ENCODE measurements around the gene PSORS1C2. TPM values are rescaled to one million over a fixed set of nuclear protein-coding genes. Genes with fewer than 3 reads are reported as not detected.

Gene PSORS1C2
- total RNA-seq, 2 donors from 2014 or later, result not detected

- TF ChIP-seq POLR2A (IDR thresholded peaks at IDR 0.05), result no peak
- TF ChIP-seq POLR2AphosphoS5 (IDR thresholded peaks at IDR 0.05), result no peak
- TF ChIP-seq, protein P1, sequence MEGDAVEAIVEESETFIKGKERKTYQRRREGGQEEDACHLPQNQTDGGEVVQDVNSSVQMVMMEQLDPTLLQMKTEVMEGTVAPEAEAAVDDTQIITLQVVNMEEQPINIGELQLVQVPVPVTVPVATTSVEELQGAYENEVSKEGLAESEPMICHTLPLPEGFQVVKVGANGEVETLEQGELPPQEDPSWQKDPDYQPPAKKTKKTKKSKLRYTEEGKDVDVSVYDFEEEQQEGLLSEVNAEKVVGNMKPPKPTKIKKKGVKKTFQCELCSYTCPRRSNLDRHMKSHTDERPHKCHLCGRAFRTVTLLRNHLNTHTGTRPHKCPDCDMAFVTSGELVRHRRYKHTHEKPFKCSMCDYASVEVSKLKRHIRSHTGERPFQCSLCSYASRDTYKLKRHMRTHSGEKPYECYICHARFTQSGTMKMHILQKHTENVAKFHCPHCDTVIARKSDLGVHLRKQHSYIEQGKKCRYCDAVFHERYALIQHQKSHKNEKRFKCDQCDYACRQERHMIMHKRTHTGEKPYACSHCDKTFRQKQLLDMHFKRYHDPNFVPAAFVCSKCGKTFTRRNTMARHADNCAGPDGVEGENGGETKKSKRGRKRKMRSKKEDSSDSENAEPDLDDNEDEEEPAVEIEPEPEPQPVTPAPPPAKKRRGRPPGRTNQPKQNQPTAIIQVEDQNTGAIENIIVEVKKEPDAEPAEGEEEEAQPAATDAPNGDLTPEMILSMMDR (IDR thresholded peaks at IDR 0.05), result no peak
- DNase-seq (ENCODE audit: low spot score), result no peak
- Histone ChIP-seq H3K27ac (no peak overlapping the region), H3K27me3 (replicated peaks; ENCODE audit: insufficient read depth) (no peaks in the 10 kb centered on the region), H3K36me3 (no peaks in the 10 kb centered on the region), H3K4me3 (no peak overlapping the region), H3K4me1 (replicated peaks) (no peaks in the 10 kb centered on the region), H3K9me3 (no peaks in the 10 kb centered on the region)
- intact Hi-C loops (cut with DNase I), result no loop called here
- 76% methylated on average over 6 of the region's 6 CpGs for WGBS
These were observed 6.1 kb downstream of the PSORS1C2 start for GRCh38 chr6:31132806-31133205.

DNA sequence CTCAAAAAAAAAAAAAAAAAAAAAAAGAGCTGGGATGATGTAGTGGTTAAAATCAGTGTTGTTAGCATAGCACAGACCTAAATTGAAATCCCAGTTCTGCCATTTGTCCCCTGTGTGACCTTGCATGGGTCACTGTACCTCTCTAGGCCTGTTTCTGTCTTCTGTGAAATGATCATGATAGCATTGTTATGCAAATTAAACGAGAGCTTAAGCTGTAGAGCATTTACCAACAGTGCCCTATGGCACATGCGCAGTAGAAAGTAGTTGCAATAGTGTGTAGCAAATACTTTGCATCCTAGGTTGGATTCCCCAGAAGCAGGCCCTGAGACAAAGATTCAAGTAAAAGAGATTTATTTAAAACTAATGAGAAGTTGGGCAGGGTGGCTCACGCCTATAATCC, 7.3 kb downstream of the PSORS1C2 start:
- Histone ChIP-seq H3K27me3 (replicated peaks; ENCODE audit: insufficient read depth) (no peaks in the 10 kb centered on the region), H3K27ac (no peak overlapping the region), H3K4me1 (replicated peaks) (no peaks in the 10 kb centered on the region), H3K36me3 (no peaks in the 10 kb centered on the region), H3K4me3 (no peak overlapping the region), H3K9me3 (no peaks in the 10 kb centered on the region)
- intact Hi-C loops (cut with DNase I), result no loop called here
- TF ChIP-seq, protein P1 (IDR thresholded peaks at IDR 0.05), result no peak
- TF ChIP-seq POLR2A (IDR thresholded peaks at IDR 0.05) (no peak), POLR2AphosphoS5 (IDR thresholded peaks at IDR 0.05) (no peak)
- WGBS, result 96% methylated on average over 3 of the region's 3 CpGs
- DNase-seq (ENCODE audit: low spot score), result no peak

DNA sequence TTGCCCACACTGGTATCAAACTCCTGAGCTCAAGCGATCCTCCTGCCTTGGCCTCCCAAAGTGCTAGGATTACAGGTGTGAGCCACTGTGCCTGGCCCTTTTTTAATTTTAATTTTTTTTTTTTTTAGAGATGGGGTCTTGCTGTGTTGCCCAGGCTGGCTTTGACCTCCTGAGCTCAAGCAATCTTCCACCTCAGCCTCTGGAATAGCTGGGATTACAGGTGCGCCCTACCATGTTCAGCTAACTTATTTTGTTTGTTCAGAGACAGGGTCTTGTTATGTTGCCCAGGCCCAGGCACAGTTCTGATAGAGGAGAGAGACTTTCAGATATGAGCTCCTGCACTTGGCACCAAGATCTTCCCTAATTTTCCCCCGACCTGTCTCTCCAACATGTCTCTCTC, 8.1 kb downstream of the PSORS1C2 start:
- intact Hi-C loops (cut with DNase I), result no loop called here
- Histone ChIP-seq H3K9me3 (no peaks in the 10 kb centered on the region), H3K27ac (no peak overlapping the region), H3K4me1 (replicated peaks) (no peaks in the 10 kb centered on the region), H3K36me3 (no peaks in the 10 kb centered on the region), H3K4me3 (no peak overlapping the region), H3K27me3 (replicated peaks; ENCODE audit: insufficient read depth) (no peaks in the 10 kb centered on the region)
- DNase-seq (ENCODE audit: low spot score), result no peak
- TF ChIP-seq POLR2A (IDR thresholded peaks at IDR 0.05) (no peak), POLR2AphosphoS5 (IDR thresholded peaks at IDR 0.05) (no peak)
- TF ChIP-seq, protein P1 (IDR thresholded peaks at IDR 0.05), result no peak
- WGBS, result 96% methylated on average over 3 of the region's 3 CpGs

DNA sequence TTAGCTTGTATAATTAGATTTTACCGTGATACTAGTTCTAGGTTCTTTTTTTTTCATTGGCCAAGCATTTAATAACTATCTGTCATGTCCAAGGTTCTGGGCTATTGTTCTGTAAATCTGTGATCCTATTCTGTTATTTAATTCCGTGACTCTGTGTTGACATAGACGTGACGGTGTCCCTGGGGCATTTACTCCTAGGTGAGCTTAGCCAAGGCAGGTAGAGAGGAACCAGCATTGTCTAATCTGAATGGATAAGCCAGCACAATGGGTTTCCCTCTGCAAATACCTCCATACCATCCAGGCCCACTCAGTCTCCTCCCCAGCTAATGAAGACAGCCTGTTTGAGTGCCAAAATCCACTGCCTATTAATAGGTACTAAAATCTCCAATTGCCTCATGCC, 9.7 kb downstream of the PSORS1C2 start:
- intact Hi-C loops (cut with DNase I), result no loop called here
- H3K27ac ChIP-seq, result peak overlapping the region in 1 of 2 donors; percentile 63
- H3K9me3 ChIP-seq, result no peaks in the 10 kb centered on the region
- TF ChIP-seq, protein P1 (IDR thresholded peaks at IDR 0.05), result no peak
- TF ChIP-seq POLR2A (IDR thresholded peaks at IDR 0.05) (no peak), POLR2AphosphoS5 (IDR thresholded peaks at IDR 0.05) (peak; percentile 65)
- 31% methylated on average over 4 of the region's 4 CpGs for WGBS
- H3K36me3 ChIP-seq, result no peaks in the 10 kb centered on the region
- H3K27me3 ChIP-seq (replicated peaks; ENCODE audit: insufficient read depth), result no peaks in the 10 kb centered on the region
- no peaks in the 10 kb centered on the region for H3K4me1 ChIP-seq (replicated peaks)
- peak; percentile 51 for DNase-seq (ENCODE audit: low spot score)
- no peak overlapping the region for H3K4me3 ChIP-seq

DNA sequence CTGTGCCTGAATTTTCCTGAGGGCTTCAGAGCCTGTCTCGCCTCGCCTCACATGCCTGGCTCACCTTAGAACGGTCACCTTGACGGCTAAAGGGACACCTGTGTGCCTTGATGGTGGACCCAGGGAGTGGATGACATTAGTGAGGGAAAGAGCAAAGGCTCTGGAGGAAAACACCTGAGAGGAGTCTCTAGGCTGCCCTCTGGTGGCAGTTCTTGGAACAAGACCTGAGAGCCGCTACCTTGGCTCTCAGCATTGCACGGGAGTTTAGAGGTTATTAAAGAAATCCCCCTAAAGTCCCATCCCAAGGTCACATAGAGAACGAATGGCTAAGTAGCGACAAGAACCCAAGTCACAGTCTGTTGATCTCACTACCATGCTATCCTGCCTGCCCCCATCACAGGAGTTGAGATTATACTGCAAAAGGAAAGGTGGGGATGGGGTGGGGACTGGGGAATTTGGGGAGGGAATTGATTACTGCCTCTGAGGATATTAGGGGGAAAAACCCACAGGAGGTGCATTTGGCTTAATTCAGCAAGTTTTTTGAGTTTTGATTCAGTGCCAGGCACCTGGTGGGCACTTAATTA, 10.7 kb downstream of the PSORS1C2 start:
- H3K36me3 ChIP-seq, result no peaks in the 10 kb centered on the region
- H3K4me3 ChIP-seq, result no peak overlapping the region
- H3K27me3 ChIP-seq (replicated peaks; ENCODE audit: insufficient read depth), result no peaks in the 10 kb centered on the region
- 11% methylated on average over 8 of the region's 8 CpGs for WGBS
- H3K4me1 ChIP-seq (replicated peaks), result no peaks in the 10 kb centered on the region
- DNase-seq (ENCODE audit: low spot score), result peak; percentile 66
- TF ChIP-seq, protein P1 (IDR thresholded peaks at IDR 0.05), result peak; percentile 73 to 78 (median 76)
- TF ChIP-seq POLR2AphosphoS5 (IDR thresholded peaks at IDR 0.05) (no peak), POLR2A (IDR thresholded peaks at IDR 0.05) (no peak)
- intact Hi-C loops (cut with DNase I), result no loop called here
- H3K27ac ChIP-seq, result no peak overlapping the region
- no peaks in the 10 kb centered on the region for H3K9me3 ChIP-seq

Data from prostate gland (tissue), 2 donors.